Measurements from ENCODE around the gene GNL1. TPM values are rescaled to one million over a fixed set of nuclear protein-coding genes. Genes with fewer than 3 reads are reported as not detected.

The GNL1 gene
- total RNA-seq, 1 experiment from 2014 or later: 94.1 TPM

DNA sequence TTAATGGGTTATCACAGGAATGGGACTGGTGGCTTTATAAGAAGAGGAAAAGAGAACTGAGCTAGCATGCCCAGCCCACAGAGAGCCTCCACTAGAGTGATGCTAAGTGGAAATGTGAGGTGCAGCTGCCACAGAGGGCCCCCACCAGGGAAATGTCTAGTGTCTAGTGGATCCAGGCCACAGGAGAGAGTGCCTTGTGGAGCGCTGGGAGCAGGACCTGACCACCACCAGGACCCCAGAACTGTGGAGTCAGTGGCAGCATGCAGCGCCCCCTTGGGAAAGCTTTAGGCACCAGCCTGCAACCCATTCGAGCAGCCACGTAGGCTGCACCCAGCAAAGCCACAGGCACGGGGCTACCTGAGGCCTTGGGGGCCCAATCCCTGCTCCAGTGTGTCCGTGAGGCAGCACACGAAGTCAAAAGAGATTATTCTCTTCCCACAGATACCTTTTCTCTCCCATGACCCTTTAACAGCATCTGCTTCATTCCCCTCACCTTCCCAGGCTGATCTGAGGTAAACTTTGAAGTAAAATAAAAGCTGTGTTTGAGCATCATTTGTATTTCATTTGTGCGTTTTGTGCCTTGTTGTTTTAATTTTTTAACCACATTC, 62.5 kb downstream of the GNL1 start:
- intact Hi-C loops (cut with micrococcal nuclease; ENCODE audit: unreplicated experiment): no loop called here
- Mint-ChIP-seq H3K36me3 (ENCODE audit: insufficient read depth, unreplicated experiment) (peaks cover 31% of the 10 kb centered on the region), H3K27ac (ENCODE audit: unreplicated experiment) (no peak overlapping the region), H3K9me3 (ENCODE audit: unreplicated experiment) (no peaks in the 10 kb centered on the region), H3K4me1 (ENCODE audit: low read depth, unreplicated experiment) (no peaks in the 10 kb centered on the region), H3K4me3 (ENCODE audit: unreplicated experiment) (no peak overlapping the region), H3K27me3 (ENCODE audit: insufficient read depth, unreplicated experiment) (no peaks in the 10 kb centered on the region)
- TF ChIP-seq, protein P1, sequence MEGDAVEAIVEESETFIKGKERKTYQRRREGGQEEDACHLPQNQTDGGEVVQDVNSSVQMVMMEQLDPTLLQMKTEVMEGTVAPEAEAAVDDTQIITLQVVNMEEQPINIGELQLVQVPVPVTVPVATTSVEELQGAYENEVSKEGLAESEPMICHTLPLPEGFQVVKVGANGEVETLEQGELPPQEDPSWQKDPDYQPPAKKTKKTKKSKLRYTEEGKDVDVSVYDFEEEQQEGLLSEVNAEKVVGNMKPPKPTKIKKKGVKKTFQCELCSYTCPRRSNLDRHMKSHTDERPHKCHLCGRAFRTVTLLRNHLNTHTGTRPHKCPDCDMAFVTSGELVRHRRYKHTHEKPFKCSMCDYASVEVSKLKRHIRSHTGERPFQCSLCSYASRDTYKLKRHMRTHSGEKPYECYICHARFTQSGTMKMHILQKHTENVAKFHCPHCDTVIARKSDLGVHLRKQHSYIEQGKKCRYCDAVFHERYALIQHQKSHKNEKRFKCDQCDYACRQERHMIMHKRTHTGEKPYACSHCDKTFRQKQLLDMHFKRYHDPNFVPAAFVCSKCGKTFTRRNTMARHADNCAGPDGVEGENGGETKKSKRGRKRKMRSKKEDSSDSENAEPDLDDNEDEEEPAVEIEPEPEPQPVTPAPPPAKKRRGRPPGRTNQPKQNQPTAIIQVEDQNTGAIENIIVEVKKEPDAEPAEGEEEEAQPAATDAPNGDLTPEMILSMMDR (IDR thresholded peaks at IDR 0.05; ENCODE audit: insufficient read depth in 1 of 2, low read depth in 1 of 2, low read length in 1 of 2, severe bottlenecking in 1 of 2, unreplicated experiment in 1 of 2): peak; percentile 12 to 20
- Histone ChIP-seq H3K4me3 (ENCODE audit: low read depth, low read length) (no peak overlapping the region), H3K4me1 (no peaks in the 10 kb centered on the region), H3K27me3 (replicated peaks; ENCODE audit: control insufficient read depth, insufficient read depth, low read length) (no peaks in the 10 kb centered on the region), H3K9me3 (no peaks in the 10 kb centered on the region), H3K36me3 (ENCODE audit: control insufficient read depth, insufficient read depth, low read length) (peaks cover 3% of the 10 kb centered on the region)
- BruUV-seq (replicated peaks): no TSS peak
- DNase-seq: no peak
- ChIA-PET CTCF (no interaction called here), POLR2A (no interaction called here)

DNA sequence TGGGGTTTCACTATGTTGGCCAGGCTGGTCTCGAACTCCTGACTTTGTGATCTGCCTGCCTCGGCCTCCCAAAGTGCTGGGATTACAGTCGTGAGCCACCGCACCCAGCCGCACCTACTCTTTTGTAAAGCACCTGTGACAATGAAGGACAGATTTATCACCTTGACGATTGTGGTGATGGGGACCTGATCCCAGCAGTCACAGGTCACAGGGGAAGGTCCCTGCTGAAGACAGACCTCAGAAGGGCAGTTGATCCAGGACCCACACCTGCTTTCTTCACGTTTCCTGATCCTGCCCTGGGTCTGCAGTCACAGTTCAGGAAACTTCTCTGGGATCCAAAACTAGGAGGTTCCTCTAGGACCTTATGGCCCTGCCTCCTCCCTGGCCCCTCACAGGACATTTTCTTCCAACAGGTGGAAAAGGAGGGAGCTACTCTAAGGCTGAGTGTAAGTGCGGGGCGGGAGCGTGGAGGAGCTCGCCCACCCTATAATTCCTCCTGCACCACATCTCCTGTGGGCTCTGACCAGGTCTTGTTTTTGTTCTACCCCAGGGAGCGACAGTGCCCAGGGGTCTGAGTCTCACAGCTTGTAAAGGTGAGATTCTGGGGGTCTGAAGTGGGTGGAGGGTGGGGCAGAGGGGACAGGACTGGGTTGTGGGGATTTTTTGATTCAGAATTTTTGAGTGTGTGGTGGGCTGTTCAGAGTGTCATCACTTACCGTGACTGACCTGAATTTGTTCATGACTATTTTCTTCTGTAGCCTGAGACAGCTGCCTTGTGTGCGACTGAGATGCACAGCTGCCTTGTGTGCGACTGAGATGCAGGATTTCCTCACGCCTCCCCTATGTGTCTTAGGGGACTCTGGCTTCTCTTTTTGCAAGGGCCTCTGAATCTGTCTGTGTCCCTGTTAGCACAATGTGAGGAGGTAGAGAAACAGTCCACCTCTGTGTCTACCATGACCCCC, 64.0 kb downstream of the GNL1 start:
- H3K27me3 ChIP-seq (replicated peaks; ENCODE audit: control insufficient read depth, insufficient read depth, low read length): no peaks in the 10 kb centered on the region
- H3K9me3 Mint-ChIP-seq (ENCODE audit: unreplicated experiment): no peaks in the 10 kb centered on the region
- TF ChIP-seq, protein P1 (IDR thresholded peaks at IDR 0.05; ENCODE audit: insufficient read depth in 1 of 2, low read depth in 1 of 2, low read length in 1 of 2, severe bottlenecking in 1 of 2, unreplicated experiment in 1 of 2): no peak
- no TSS peak for BruUV-seq (replicated peaks)
- no peak overlapping the region for H3K4me3 ChIP-seq (ENCODE audit: low read depth, low read length)
- no peak overlapping the region for H3K4me3 Mint-ChIP-seq (ENCODE audit: unreplicated experiment)
- no peaks in the 10 kb centered on the region for H3K4me1 Mint-ChIP-seq (ENCODE audit: low read depth, unreplicated experiment)
- POLR2A ChIA-PET: no interaction called here
- H3K4me1 ChIP-seq: no peaks in the 10 kb centered on the region
- H3K9me3 ChIP-seq: no peaks in the 10 kb centered on the region
- no peak for DNase-seq
- peaks cover 31% of the 10 kb centered on the region for H3K36me3 Mint-ChIP-seq (ENCODE audit: insufficient read depth, unreplicated experiment)
- H3K36me3 ChIP-seq (ENCODE audit: control insufficient read depth, insufficient read depth, low read length): peaks cover 3% of the 10 kb centered on the region
- no peak overlapping the region for H3K27ac Mint-ChIP-seq (ENCODE audit: unreplicated experiment)
- CTCF ChIA-PET: no interaction called here
- intact Hi-C loops (cut with micrococcal nuclease; ENCODE audit: unreplicated experiment): no loop called here
- H3K27me3 Mint-ChIP-seq (ENCODE audit: insufficient read depth, unreplicated experiment): no peaks in the 10 kb centered on the region

Small RNA genes within 50 kb of the gene (microRNA-seq; reads per million reads assigned to microRNA genes)
- 258 reads per million, percentile 78 among the genes with 10 or more reads in this experiment for gene MIR877

Other genes with a start within 250 kb of the GNL1 start
- gene TRIM39, start 229.6 kb downstream of the GNL1 start, total RNA-seq (2022): 12.7 and 14.5 TPM in 2 replicates
- gene RPP21, start 211.3 kb downstream of the GNL1 start, total RNA-seq (2022): 44.2 and 47.5 TPM in 2 replicates
- 47.0 and 49.6 TPM in 2 replicates for gene HLA-E, start 67.0 kb downstream of the GNL1 start, total RNA-seq (2022)
- 20.3 and 20.8 TPM in 2 replicates for gene PRR3, start 806 bp upstream of the GNL1 start, total RNA-seq (2022)
- gene ABCF1, start 15.0 kb upstream of the GNL1 start, total RNA-seq (2022): 93.7 and 95.6 TPM in 2 replicates
- gene PPP1R10, start 60.8 kb upstream of the GNL1 start, total RNA-seq (2022): 91.3 and 95.4 TPM in 2 replicates
- gene MRPS18B, start 61.4 kb upstream of the GNL1 start, total RNA-seq (2022): 60.0 and 62.6 TPM in 2 replicates
- gene ATAT1, start 70.4 kb upstream of the GNL1 start, total RNA-seq (2022): 17.9 and 19.7 TPM in 2 replicates
- gene C6orf136, start 90.6 kb upstream of the GNL1 start, total RNA-seq (2022): 25.4 and 25.7 TPM in 2 replicates
- 36.6 and 40.6 TPM in 2 replicates for gene DHX16, start 116.5 kb upstream of the GNL1 start, total RNA-seq (2022)
- gene PPP1R18, start 130.2 kb upstream of the GNL1 start, total RNA-seq (2022): 6.6 and 9.7 TPM in 2 replicates
- gene NRM, start 134.5 kb upstream of the GNL1 start, total RNA-seq (2022): 31.7 and 32.1 TPM in 2 replicates
- gene MDC1, start 160.8 kb upstream of the GNL1 start, total RNA-seq (2022): 46.6 and 48.6 TPM in 2 replicates
- gene TUBB, start 163.9 kb upstream of the GNL1 start, total RNA-seq (2022): 742 and 788 TPM in 2 replicates
- gene FLOT1, start 186.2 kb upstream of the GNL1 start, total RNA-seq (2022): 101 and 113 TPM in 2 replicates
- 13.0 and 17.4 TPM in 2 replicates for gene IER3, start 188.1 kb upstream of the GNL1 start, total RNA-seq (2022)